ENCODE measurements around the gene SSR2.

Gene SSR2
- 102 to 195 (median 165) reads per million in 17 experiments for total RNA-seq

DNA sequence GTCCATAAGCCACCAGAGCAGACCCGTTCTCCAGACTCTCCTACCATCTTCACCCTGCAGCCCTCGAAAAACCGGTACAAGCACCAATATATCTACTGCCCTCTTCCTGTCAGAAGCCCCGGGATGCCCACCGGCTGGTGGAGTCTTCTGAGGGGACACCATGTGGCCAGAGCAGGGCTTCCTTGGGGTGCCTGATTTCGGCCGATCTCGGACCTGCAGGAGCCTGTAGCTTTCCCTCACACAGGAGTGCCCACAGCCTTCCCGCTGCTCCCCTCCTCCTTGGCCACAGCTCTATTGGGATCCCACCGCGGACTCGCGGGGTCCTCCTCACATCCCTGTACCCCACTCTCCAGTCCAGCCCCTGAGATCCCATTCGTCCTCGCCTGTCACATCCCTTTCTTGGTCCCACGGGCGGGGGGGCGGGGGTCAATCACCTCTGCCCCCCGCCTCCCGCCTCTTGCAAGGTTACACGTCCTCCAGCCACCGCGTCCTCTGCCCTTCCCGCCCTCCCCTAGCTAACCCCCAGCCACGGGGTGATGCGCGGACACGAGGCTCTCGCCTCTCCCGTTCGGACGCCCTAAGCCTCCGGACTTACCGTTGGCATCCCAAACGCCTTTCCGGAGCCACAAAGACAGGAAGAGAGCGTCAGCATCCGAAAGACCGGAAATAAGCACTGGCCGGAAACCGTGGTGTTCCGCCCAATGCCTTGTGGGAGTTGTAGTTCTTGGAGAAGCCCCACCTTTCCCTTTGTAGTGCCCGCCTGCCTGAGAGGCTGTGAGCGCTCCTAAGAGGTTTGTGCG lies at the start of gene SSR2:
SSR2 (minus strand) TSS at position 659 of the 800 bp plus-strand sequence. CDS start 784 bp downstream, outside the sequence.
- peak; percentile 89 to 94 (median 94) for DNase-seq

DNA sequence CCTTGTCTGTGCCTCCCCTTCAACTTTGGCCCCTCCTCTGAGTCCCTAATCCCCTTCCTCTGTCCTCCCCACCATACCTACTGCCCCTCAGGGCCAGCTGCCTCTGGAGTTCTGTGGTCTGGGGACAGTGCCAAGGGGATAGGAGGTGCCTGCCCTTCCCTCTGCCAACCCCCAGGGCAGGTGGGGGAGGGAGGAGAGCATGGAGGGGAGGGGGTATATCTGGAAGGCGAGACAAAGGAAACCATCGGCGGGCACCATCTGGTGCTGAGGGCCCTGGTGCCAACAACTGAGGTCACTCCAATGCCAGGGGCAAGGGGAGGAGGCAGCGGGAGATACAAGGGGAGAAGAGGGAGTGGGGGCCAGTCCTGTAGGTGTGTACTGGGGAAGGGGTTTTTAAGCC lies 49.8 kb upstream of the SSR2 start:
- DNase-seq: no peak

DNA sequence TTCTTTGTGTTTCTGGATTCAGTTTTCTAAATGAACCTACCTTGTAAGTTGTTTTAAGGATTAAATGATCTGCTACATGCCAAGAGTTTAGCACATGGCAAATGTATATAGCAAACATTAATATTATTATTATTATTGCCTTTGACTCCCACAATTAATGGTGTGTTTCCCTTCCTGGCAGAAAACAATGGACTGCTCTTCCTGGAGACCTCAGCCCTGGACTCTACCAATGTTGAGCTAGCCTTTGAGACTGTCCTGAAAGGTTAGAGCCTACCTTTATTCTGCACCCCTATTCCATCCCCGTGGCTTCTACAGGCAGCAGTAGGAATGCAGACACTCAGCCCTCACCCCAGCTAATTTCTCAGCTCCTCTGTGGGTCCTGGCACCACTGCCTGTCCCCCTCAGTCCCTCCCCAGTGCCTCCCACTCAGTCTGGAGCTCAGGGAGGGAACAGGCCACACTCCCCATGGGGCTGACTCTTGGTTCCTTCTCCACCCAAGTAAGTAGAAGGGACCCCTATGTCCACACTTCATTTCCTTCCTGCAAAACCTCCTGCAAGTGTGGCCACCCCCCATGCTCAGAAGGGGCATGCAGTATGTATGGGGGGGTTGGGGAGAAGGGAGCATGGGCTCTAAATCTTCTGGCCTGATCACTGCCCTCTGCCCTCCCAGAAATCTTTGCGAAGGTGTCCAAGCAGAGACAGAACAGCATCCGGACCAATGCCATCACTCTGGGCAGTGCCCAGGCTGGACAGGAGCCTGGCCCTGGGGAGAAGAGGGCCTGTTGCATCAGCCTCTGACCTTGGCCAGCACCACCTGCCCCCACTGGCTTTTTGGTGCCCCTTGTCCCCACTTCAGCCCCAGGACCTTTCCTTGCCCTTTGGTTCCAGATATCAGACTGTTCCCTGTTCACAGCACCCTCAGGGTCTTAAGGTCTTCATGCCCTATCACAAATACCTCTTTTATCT lies 49.0 kb upstream of the SSR2 start:
- DNase-seq: peak in 1 of 4 experiments; percentile 13

DNA sequence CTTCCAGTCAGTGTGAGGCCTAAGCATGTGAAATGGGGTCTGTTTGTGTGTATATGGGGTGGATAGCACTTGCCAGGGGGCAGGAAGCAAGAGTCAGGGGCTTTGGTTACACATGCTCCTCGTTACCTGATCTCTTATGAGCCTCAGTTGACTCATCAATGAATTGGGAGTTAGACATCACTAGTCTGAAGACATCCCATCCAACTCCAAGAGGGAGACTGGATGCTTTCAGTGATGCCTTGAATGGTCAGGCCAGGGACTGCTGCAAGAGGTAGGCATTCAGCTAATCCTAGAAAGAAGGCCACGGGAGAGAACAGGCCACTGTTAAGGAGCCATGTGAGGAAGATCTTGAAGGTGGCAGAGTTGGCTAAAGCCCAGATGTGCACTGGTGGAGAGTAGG lies 46.5 kb upstream of the SSR2 start:
- no peak for DNase-seq

DNA sequence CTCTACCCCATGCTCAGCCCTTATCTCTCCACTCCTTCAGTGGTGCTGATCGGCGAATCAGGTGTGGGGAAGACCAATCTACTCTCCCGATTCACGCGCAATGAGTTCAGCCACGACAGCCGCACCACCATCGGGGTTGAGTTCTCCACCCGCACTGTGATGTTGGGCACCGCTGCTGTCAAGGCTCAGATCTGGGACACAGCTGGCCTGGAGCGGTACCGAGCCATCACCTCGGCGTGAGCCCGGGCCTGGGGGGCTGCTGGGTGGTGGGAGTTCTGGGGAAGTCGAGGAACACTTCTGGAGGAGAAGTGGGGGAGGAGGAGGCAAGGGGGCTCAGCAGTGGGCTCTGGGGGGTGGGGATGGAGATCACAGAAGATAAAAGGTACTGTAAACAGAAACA lies 45.1 kb upstream of the SSR2 start:
- DNase-seq: no peak

DNA sequence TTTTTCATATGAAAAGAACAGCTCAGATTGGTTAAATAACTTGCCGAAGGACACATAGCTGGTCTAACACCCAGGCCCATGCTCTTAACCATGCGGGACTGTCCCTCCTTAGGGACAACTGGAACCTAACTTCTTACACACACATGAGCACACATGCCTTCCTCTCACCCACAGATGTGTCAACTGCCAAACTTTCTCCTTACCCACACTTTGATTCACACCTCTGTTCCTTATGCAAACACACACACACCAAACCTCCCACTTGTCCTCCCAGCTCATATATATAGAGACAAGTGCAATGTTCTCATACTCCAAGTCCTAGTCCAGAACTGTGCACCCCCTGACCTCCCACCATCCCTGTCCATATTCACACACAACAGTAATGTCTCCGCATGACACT lies 44.5 kb upstream of the SSR2 start:
- DNase-seq: no peak

DNA sequence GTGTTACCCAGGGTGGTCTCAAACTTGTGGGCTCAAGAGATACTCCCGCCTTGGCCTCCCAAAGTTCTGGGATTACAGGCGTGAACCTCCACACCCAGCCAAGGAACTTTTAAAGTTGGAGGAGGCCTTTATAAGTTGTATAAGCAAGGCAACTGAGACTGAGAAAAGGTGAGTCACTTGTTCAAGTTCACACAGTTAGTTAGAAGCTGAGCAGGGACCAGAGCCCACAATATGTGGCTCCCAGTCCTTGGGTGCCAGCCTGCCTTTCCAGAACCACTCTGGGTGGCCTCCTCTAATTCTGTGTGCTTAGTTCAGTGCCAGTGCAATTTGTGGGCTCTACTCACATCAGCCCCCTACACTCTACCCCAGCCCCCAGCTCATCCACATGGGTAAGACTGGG lies 43.9 kb upstream of the SSR2 start:
- no peak for DNase-seq

DNA sequence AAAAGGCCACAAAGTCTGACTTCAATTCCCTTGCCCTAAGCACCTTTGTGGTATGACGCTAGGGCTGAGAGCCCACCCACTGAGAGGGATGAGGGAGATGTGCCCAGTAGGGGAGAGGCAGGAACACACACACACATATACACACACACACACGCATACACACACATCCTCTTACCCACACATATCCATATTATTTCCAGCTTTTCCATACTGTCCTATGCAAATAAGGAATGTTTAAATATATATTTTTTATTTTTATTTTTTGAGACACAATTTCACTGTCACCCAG lies 43.2 kb upstream of the SSR2 start:
- no peak for DNase-seq

DNA sequence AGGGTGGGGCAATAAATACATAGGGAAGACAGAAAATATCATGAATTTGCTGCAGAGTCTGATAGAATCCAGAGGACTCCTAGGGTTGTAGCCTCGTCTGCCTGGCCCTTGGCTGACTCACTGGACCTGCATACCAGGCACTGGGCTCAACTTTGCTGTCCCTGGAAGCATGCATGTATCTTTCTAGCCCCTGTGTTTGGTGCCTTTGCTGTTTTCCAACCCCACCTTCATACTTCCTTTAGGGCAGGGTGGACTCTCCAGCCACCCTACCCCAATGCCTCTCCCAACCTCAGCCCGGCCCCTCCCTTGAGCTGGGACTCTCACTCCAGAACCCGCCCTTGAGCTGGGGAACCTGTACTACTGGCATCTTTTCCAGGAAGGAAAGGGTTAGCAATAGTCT lies 41.4 kb upstream of the SSR2 start:
- no peak for DNase-seq

DNA sequence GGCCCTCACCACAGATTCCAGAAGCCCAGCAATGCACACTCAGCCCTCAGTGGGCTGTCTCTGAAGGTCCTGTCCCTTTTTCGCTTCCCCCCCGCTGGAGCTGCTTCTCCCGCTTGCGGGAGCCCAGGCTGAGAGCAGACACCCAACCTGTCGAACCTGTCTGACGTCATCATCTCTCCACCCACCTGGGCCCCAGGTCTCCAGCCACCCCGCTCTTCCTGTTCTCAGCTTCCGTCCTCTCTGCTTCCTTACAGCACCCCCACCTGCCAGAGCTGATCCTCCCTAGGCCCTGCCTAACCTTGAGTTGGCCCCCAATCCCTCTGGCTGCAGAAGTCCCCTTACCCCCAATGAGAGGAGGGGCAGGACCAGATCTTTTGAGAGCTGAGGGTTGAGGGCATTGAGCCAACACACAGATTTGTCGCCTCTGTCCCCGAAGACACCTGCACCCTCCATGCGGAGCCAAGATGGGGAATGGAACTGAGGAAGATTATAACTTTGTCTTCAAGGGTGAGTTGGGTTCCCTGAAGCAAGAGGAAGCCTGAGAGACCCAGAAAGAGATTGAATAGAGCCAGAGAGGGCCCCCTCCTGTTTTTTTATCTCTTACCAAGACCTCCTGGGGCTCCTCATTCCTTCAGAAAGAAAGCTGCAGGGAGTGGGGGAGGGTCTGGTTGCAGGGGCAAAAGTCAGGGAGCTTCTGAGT lies 40.3 kb upstream of the SSR2 start, which contains the start of gene RAB25:
RAB25 (plus strand) TSS at position 224 of the 700 bp plus-strand sequence; CDS start at position 465, 241 bp downstream.
- no peak for DNase-seq

DNA sequence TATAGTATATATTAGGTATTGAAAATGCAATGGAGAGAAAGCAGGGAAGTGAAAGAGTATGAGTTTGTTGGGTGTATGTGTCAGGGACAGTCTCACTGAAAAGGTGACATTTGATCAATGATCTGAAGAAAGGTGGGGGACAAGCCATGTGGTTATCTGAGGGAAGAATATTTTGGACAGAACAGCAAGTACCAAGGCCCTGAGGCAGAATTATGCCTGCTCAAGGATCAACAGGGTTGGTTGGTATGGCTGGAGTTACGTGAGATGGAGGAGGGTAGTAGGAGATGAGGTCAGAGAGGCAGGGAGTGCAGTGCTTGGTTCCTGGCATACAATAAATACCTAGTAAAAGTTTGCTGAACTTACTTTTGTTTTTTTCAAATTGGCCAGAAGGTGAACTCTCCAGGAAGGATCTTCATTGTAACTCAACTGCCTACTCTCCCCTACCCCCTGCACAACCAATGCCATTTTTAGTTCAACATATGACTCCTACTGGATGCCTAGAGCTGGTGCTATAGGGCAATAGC lies 35.6 kb upstream of the SSR2 start:
- DNase-seq: no peak

DNA sequence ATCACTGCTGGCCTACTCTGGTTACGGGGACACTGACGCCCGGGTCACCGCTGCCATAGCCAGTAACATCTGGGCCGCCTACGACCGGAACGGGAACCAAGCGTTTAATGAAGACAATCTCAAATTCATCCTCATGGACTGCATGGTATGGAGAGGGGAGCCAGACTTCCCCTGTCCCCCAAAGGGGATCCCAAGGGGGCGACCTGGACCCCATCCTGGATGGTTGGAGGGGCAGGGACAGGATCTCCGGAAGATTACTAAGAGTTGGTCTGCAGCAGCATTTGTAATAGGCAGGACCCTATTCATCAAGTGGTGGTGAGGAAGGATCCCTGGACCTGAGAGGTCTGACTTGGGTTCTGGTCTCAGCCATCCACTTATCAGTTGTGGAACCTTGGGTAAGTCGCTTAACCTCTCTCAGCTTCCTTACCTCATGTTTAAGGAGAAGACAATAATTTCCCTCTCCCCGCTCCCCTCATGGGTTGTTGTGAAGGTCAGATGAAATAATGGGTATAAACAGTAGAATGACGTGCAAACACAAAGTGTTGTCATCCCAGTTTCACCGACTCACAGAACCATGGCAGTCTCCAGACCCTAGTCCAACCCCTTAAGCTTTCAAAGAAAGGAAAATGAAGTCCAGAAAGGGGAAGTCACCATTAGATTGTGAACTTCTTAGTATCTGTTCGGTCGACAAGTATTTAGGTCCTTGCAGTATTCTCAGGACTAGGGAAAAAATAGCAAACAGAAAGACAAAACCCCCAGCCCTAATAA lies 34.7 kb upstream of the SSR2 start:
- peak; percentile 62 to 77 (median 70) for DNase-seq

DNA sequence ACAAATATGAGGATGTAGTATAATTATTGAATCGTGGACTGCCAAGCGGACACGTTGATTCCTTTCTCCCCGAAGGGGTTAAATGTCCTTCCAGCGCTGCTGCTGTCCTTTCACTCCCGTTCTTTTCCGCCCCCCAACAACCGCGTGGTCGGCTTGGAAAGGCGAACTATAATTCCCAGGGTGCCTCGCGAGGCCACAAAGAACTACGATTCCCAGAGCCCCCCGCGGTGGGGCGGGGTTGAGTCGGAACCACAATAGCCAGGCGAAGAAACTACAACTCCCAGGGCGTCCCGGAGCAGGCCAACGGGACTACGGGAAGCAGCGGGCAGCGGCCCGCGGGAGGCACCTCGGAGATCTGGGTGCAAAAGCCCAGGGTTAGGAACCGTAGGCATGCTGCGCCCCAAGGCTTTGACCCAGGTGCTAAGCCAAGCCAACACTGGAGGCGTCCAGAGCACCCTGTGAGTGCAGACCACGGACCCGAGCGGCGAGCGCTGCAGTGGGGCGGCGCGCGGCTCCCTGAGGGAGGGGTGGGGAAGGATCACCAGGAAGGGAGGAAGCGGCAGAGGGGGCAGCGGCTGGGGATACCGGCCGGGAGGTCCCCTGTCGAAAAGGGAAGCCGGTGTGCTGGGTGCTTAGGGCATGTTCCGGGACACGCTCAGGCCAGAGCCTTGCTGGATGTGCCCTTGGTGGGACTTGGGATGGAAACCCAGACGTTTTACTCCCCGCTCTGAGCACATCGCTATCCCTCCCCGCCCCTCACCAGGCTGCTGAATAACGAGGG lies 33.9 kb upstream of the SSR2 start, which contains the start of gene LAMTOR2:
LAMTOR2 (plus strand) TSS at position 283 of the 781 bp plus-strand sequence; CDS start at position 391, 108 bp downstream.
- DNase-seq: peak; percentile 99

DNA sequence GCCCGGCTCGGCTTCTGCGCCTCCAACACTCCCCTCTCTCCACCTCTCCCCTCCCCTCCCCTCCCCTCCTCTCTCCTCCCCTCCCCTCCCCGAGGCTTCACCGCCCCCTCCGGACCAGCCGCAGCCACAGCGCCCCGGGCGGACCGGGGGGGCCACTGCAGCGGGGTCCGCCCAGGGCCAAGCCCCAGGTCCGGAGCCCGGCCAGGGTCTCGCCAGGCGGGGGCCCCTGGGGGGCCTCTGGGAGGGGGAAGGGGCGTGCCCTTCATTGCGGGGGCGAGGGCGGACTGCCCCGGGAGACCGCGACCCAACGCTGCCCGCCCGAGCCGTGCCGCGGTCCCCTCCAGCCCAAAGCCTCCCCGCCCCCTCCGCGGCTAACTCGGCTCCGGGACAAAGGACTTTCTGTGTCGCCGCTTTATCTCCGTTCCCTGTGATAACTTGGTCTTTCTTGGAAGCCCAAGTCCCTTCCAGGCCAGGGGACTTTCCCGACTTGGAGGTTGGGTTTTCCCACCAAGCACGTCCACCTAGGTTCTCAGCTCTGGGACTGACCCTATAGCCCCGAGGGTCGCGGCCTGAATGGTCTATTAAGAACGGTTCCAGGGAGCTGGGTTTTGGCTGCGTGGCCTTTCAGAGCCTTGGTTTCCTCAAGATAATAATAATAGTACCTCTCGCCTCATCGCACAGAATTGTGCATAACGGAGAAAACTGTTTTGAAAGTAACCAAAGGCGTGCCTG lies 33.2 kb upstream of the SSR2 start, which contains the start of gene UBQLN4:
UBQLN4 (minus strand) TSS at position 31 of the 732 bp plus-strand sequence. CDS start 97 bp downstream, outside the sequence.
- peak; percentile 90 to 96 (median 93) for DNase-seq

DNA sequence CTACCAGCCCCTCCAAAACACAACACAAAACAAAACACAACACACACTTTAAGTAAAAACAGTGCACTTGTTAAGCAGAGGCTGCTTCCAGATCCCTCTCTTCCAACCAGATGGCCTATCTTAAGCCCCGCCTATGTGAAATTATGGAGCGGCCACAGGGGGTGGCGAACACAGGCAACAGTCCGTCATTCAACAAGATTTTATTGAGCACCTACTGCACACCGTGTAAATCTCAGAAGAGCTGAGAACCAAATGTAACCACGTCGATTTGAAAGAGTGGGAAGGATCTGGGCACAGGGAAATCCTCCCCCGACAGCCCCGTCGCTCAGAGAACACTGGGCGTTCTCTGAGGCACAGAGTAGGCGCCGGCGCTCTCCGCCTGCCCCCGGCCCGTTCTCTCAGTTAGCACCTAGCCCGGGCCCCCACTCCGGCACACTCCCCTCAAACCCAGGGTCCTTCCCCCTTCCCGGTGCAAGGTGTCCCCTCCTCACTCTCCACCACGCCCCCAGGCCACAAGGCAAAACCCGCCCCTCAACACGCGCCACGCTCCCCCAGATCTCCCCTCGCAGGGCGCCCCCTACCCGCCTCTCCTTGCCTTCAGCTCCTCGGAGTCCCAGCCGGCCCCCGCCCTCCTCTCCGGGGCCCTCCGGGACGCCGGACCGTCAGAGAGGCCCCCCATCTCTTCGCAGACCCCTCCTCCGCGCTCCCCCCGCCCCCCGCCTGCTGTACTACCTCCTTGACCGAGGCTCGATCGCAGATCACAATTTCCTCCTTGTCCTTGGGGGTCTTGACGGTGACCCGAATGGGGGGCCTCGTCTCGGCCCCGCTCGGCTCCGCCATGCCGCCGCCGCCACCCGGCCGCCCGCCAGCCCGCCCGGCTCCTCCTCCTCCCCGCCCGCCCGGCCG lies 32.4 kb upstream of the SSR2 start:
- peak; percentile 64 to 76 (median 72) for DNase-seq

DNA sequence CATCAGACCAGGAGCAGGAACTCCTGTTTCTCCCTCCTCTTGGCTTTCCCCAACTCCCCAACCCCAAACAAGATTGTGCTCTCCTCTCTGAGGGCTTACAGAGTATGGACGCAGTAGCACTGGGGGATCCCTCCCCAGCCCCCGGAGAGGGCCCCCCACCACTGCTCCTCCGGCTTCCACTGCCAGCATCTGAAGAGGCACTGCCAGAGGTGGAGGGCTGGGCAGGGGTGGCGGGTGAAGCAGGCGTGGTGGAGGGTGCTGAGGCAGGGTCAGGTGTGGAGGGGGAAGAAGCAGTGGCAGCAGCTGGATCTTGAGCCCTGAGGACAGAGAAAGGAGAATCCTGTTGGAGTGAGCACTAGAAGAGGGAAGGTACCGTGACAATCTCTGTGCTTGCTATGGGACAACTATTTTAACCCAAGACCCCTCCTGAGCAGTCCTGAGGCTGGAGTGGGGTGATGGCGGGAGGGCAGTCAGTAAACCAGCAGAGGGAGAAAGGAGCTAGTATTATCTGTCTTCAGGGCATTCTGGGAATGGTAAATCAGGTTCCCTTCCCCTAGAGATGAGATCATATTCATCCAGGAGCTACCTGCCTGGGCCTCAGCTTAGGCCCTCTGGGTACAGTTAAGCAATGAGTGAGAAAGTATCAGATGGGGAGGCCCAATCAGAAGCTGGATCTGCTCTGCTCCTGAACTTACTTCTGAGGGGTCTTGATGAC lies 30.4 kb upstream of the SSR2 start:
- DNase-seq: no peak

DNA sequence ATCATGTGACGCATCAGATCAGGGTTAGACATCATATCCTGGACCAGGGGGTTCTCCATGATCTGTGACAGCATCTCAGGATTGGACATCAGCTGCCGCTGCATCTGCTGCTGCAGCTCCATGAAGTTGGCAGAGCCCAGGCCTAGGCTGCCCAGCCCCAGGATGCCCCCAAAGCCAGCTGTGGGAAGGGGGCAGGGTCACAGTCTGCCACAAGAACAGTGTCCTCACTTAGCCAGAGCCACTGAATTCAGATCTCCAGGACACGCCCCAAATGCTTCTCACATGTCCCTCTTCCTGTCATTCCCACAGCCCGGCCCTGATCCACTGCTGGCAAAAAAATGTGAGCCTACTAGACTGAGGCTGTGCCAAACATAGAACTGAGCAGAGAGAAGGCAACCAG lies 29.6 kb upstream of the SSR2 start:
- DNase-seq: no peak

DNA sequence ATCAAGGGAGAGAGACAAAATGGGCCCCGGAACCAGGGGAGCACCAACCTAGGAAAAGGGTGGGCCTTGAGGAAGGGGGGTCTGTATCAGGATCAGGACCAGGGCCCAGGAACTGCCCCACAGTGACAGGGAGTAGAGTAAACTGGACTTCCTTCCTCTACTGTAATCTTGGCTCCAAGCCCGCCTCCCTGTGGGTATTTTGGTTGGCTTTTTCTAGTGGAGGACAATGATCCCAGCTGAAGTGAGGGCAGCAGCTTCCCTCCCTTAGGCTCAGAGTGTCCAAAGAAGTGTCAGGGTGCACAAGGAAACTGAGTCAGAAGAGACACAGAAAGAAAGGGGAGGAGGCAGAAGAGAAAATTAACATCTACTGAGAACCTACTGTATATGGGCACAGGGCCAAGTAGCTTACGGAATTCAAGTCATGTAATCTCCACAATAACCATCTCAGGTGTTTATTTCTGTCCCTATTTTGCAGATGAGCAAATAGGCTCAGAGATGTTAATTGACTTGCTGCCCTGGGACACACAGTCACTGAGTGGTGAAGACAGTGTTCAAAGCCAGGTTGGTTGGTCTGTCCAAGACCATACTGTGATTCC lies 28.0 kb upstream of the SSR2 start:
- DNase-seq: peak in 3 of 4 experiments; percentile 22 to 31 (median 28)
